Tongue (tissue), 2 donors: ENCODE data around the gene ACOX3. TPM values are rescaled to one million over a fixed set of nuclear protein-coding genes. Genes with fewer than 3 reads are reported as not detected.
"Not testable (repeated sequence)": the region's sequence is repeated elsewhere in the genome, so short reads cannot be mapped to it uniquely, and the experiment has no call there.

ENCODE experiments used
- DNase-seq: peaks from one replicate; pipeline ENCODE4 v3.0.0-alpha.2; 2015
- total RNA-seq: library from RNA; depleted of rRNA; stranded (reverse); fragments of >200 nt; gene quantifications from one replicate; pipeline ENCODE4 v1.2.3, GENCODE V29; 2014

The ACOX3 gene
- total RNA-seq, 1 donor from 2014 or later: 33.1 TPM

GRCh38 chr4:8386731-8387130 lies 53.8 kb downstream of the ACOX3 start:
- no peak for DNase-seq

GRCh38 chr4:8386131-8386530 lies 54.4 kb downstream of the ACOX3 start:
- DNase-seq: not testable (repeated sequence)

DNA sequence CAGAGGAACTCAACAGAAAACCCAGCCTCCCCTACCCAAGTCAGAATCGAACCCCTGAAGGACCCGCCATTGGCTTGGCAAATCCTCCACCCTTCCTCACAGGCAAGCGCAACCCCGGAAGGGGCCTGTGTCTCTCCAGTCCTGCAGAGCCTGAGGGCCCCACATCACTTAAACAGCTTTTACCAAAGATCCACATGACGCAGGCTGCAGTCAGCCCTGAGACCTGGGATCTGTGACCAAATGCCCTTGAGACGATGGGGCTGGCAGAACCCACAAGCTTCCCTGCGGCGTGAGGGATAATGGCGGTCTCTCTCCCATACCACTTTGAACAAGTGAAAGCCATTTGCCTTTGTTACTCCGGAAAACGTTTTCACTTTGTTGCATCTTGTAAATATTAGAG lies 54.9 kb downstream of the ACOX3 start:
- DNase-seq: no peak

GRCh38 chr4:8385106-8385505 lies 55.4 kb downstream of the ACOX3 start:
- no peak for DNase-seq

GRCh38 chr4:8384397-8385060 lies 56.0 kb downstream of the ACOX3 start:
- DNase-seq: no peak

- peak; percentile 79 for DNase-seq
Observed at GRCh38 chr4:8383451-8384160, 56.9 kb downstream of the ACOX3 start.

- no peak for DNase-seq
Observed at GRCh38 chr4:8383016-8383415, 57.5 kb downstream of the ACOX3 start.

GRCh38 chr4:8381814-8382581 lies 58.5 kb downstream of the ACOX3 start:
- DNase-seq: no peak

- DNase-seq: no peak
Observed at GRCh38 chr4:8380511-8381415, 59.8 kb downstream of the ACOX3 start.

- no peak for DNase-seq
Observed at GRCh38 chr4:8379771-8380170, 60.8 kb downstream of the ACOX3 start.

DNA sequence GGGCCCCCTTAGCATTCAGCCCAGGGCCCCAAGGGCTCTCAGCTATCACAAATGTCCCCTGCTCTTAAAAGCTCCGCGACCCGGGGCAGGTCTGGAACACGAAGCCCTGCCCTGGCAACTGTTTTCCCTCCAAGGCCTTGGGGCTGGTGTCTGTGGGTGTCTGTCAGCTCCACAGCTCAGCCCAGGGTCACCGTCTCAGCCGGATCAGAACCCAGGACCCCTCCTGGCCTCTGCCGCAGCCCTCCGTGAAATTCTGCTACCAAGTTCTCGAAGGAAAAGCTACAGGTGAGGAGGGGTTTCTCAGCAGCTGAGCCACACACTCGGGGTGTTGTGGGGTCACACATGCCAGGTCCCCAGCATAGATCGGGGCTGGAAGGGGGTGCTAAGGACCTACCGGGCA lies 61.2 kb downstream of the ACOX3 start:
- DNase-seq: no peak

GRCh38 chr4:8378776-8379175 lies 61.7 kb downstream of the ACOX3 start:
- DNase-seq: no peak

DNA sequence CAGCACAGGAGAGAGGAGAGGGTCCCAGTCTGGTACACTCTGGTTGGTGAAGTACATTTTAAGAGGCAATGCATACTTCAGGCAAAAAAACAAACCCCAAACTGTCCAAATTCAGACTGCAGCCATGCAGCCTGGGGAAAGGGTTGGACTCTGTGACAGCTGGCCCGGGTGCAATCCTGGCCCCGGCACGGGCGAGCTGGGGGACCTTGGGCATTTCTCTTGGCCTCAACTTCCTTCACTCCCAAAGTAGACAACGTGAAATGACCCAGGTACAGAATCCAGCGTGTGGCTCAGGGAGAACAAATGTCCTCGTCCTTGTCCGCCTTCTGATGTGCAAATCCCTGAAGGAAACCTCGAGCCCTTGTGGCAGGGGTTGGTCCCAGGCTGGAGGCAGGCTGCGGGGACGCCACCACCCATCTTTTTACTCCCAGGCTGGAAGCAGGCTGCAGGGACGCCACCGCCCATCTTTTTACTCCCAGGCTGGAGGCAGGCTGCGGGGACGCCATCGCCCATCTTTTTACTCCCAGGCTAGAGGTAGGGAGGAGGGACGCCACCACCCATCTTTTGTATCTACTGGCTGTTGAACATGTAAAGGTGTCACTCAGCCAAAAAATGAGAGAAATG lies 62.3 kb downstream of the ACOX3 start:
- DNase-seq: no peak

- no peak for DNase-seq
Observed at GRCh38 chr4:8377103-8378075, 63.1 kb downstream of the ACOX3 start.

- no peak for DNase-seq
Observed at GRCh38 chr4:8376361-8377102, 64.0 kb downstream of the ACOX3 start.

DNA sequence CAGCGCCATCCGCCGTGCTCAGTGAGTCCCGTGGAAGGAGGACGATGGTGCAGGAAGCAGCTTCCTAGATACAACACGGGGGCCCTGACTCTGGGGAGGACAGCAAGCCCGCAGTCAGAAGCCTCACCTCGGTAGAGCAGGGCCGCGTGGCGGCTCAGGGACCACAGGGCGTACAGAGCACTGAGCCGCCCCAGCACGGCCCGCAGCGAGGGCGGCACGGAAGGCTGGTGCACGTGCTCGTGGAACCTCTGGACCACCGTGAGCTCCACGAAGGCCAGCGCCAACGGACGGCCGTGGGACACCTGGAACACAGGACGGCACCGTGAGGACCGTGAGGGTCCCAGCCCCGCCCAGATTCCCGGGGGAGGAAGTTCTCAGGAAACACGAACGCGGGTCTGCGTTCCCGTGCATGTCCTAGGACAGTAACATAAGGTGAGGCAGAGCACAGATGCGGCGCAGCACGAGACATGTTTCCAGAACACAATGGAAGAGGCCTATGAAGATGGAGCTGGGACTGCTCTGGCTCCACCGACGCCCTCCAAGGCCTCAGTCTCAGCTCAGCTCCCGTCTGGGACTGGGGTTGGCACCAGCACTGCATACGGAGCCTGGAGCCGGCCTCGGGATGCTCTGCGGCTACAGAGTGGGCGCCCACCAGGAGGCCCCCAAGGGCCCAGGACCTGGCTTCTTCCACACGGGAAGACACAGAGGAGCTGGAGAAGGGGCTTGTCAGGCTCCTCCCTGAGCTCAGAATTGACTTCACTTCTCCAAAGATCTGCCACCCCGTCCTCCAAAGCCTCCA lies 65.5 kb downstream of the ACOX3 start:
- DNase-seq: no peak

GRCh38 chr4:8373973-8374545 lies 66.5 kb downstream of the ACOX3 start:
- no peak for DNase-seq

DNA sequence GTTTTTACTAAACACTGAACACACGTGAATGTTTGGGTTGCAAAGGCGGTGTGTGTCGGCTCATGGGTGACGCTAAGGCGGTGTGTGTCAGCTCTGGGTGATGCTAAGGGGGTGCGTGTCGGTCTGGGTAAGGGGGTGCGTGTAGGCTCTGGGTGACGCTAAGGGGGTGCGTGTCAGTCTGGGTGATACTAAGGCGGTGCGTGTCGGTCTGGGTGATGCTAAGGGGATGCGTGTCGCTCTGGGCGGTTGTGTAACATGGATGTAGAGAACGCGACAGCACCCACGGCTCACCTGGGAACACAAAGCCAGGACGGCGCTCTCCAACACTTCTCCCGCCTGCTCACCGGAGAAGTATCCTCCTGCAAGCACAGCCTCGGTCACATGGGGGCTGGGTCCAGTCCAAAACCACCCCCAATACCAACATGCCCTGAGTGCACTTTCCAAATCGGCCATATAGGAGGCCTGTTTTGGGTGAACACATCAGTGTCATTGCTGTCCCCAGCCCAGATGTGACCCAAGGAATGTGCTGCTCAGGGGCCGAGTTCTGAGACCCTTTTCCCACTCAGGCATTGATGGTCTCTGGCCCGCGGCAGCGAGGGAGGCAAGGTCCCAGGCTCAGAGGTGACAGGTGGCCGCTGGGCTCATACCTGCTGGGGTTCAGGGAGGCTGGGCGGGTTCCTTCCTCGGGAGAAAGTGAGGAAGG lies 67.1 kb downstream of the ACOX3 start:
- DNase-seq: no peak
